NOMO-1 (cell line): ENCODE results near the gene PBX1.
"Not testable (repeated sequence)": the region's sequence is repeated elsewhere in the genome, so short reads cannot be mapped to it uniquely, and the experiment has no call there.

ENCODE experiments used
- DNase-seq, 2 experiments: peaks; one replicate each; lab custom pipeline; 2025; ENCODE audit not compliant: unreplicated experiment in 2 of 2; lab: John Stamatoyannopoulos, UW

The PBX1 gene

DNA sequence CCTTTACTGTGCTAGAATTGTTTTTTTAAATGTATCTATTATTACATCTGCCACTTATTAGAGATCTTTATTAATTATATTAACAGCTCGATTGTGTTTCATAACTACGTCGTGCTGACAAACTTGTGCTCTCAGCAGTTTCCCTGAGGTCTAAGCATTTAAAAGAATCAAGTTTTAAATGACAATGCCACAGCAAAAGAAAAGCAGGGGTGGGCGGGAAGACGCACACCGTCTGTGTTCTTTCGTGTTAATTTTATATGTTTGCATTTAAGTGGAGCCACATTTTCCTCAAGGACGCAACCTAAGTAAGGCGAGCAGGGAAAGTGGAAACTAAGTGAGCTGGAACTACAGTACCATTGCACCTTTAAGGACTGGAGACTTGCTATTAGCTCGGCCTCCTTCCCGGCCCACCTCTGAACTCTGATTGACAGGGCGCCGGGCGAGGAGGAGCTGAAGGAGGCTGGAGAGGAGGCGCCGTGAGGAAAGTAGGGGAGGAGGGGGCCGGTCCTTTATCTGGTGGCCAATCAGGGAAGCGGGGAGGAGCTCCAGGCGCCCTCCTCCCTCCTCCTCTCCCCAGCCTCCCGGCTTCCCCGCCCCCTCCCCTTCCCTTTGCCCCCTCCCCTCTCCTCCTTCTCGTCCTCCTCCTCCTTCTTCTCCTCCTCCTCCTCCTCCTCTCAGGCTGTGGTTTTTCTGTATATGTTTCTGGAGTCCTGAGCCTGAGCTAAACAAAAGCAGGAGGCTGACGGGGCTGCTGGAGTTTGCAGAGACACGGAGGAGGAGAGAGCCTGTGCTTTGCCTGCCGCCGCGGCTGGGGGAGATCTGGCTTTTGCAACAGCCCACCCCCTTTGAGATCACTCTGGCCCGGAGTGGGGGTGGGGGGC, at the start of gene PBX1:
TSS of gene PBX1 (plus strand) at position 724 of the 881 bp plus-strand sequence.
- peak; percentile 91 to 94 for DNase-seq

DNA sequence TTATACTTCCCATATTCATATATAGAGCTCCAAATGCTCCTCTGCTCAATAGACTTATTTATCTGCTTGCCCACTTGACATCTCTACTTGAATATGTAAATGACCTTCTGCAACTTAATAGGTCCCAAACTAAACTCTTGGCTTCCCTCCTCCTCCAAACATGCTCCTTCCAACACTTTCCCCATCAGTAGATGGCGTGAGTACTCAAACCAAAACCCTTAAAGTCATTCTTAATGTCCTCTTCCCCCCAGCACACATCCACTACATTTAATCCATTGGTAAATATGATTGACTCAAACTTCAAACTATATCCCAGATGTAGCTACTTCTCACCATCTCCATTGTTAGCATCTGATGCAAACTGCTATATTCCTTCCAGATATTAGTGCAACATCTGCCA, 48.5 kb upstream of the PBX1 start:
- DNase-seq: no peak

DNA sequence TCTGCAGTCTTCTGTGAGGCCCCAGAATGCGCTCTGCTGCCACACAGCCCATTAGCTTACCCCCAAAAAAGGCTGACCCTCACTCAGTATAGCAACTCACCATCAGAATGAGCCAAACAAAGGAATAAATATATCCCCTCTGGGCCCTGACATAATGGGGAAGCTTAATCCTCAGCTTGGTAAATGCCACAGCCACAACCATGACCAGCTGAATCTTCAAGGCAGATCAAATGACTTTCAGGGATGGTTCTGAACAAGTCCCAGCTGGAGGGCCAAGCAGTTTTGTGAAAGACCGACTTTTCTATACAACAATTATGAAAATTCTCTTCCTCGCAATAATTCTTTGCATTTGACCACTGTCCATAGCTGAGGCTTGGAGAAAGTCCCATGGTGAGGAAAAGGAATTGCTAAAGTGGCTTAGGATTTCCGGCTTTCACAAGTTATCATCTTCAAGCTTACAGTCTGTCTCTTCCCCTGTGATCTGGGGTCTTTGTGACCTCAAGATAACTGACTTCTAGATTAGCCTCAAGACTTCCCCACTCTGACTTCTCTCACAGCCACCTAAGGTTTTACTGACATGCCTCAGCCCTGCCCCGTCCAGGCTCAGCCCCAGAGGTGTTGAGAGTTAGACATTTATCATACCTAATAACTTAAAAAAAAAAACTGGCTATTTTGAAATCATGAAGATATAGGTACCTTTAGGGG, 47.8 kb upstream of the PBX1 start:
- DNase-seq: no peak

DNA sequence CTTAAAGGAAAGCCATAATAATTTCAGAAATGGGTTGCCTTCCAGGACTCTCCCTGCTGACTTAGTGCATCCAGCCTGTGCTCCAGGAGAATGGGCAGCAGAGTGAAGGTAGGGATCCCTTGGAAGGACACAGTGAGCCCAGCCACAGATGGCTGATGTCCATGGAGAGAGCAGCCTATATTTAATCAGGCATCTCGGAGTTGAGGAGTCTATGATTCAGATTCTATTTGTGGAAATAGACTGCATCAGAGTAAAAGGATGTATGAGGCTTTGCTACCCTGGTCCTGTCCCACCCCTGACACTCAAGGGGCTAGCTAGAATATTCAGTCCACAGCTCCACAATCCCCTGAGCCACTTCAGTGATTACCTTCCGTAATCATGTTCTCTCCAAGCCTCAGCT, 43.8 kb upstream of the PBX1 start:
- no peak for DNase-seq

DNA sequence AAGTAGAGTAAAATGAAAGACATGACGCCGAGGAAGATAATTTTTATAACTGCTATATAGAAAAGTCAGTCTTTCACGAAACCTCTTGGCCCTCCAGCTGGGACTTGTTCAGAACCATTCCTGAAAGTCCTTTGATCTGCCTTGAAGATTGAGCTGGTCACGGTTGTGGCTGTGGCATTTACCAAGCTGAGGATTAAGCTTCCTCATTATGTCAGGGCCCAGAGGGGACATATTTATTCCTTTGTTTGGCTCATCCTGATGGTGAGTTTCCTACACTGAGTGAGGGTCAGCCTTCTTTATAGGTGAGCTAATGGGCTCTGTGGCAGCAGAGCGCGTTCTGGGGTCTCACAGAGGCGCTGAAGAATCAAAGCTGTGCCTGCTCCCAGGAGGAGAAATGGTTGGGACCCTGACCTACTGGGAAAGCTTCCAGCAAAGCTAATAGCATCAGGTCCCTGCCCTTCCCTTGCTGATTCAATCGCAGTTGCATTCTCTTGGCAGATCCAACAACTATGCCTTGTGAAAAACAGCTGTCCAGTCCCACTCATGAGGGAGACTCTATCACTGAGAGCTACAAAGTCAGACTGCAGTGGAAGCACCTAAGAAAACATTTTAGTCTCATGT, 43.2 kb upstream of the PBX1 start:
- no peak for DNase-seq

DNA sequence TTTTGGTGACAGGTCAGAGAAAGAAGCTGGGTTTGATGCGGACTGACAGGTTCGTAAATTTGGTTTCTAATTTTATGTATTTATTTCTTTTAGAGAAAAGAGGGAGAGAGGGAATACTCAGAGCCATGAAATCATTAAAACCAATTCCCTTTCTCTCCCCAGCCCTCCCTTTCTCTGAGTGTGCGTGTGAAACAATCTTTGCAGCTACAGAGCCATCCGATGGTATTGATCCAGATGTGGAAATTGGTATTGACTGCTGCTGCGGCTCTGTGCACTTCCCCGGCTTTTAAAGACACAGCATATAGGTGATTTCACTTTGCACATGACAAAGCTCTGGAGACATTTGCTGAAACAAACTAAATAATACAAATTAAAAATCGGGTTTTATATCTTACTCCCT, 42.4 kb upstream of the PBX1 start:
- DNase-seq: no peak

DNA sequence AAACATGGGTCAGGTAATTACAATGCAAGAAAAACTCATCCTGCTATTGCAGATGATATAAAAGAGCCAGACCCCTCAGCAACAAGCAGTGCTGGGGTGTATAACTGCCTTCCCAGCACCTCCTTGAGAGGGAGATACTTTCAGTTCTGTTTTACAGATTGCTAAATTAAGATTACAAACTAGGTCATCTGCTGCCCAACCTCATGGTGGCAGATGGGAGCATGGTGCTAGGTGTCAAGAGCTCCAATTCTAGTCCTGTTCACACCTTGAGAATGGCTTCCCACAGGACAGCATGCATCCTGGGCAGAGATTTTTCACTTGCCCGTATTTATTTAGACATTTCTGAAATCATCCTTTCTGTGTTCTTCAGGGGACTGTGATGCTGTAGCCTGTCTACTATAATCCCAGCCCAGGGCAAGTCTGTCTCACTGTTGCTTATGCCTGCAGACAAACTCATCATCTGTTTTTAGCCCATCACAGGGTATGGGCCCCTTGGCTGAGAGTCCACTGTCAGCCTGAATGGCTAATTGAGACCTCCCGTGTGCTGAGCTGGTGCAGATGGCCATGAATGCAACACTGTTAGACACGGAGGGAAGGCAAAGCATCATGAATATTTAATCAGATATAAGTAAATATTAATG, 40.2 kb upstream of the PBX1 start:
- no peak for DNase-seq

DNA sequence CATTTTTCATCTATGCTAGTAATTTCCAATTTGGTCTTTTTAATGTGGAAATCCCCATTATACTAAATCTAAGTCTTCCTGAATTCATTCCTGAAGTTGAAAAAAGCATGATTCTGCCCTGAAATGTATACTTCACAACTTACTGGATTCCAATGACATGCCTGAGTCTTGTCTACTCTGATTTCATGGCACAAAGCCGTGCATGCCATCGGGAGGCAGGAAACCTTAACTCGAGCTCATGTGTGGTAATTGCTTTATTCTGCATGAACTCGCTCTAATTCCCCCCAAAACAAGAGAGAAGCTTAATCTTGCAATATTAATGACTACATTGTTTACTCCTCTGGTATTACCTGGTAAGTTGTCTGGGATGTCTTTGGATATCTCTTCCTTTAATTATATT, 39.6 kb upstream of the PBX1 start:
- DNase-seq: no peak

DNA sequence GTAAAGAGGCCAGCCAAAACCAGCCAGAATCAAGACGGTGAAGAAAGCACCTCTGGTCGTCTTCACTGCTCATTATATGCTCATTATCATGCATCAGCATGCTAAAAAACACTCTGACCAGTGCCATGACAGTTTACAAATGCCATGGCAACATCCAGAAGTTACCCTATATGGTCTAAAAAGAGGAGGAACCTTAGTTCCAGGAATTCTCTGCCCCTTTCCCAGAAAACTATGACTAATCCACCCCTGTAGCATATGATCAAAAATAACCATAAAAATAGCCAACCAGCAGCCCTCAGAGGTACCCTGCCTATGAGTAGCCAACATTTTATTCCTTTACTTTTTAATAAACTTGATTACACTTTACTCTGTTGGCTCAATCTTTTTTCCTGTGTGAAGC, 34.2 kb upstream of the PBX1 start:
- no peak for DNase-seq

DNA sequence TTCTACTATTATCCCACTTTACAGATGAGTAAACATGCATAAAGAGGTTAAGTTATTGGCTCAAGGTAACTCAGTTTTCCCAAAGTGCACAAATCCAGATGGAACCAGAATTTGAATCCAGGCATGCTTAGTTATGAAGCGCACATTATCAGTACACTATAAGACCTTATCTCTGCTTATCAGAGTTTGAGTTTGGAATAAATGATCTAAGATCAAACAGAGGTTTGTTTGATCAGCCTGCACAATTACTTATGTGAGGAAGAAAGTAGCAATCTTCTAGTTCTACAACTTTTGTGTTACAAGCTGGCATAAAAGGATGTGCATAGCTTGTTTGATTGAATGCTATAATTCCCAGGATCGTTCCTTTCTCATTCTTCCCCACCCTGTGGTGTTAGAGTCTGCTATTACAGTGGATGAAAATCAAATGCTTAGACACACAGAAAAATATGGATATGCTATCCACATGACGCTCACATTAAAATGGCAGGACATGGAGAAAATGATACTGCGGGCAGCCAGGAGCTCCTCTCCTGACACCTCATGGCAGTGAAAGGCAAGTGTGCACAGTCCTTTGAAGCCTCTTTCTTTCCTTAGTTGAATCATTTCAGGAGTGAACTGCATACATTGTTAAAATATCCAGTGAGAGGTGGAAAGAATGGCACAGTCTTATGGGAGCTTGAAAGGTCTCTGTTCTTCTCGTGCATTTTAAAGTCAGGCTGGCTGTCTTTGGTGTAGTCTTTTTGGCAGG, 23.9 kb upstream of the PBX1 start:
- no peak for DNase-seq

DNA sequence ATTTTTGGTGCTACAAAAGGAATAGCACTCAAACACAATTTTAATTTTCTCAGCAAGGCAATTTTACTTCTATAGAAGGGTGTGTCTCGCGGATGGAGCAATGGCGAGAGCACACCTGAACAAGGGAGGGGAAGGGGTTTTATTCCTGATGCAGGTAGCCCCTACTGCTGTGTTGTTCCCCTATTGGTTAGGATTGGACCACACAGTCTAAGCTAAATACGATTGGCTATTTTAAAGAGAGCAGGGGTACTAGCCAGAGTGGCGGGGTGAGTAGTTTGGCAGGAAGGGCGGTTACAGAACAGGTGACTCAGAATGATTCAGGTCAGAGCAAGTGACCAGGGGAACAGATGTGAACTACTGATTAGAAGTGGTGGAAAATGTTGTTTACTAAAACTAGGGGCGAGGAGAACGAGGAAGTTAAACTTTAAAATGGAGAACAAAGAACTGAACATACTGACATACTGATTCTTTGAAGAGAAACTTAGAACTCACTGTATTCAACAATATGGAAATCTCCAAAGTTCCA, 6.5 kb upstream of the PBX1 start:
- DNase-seq: not testable (repeated sequence)

DNA sequence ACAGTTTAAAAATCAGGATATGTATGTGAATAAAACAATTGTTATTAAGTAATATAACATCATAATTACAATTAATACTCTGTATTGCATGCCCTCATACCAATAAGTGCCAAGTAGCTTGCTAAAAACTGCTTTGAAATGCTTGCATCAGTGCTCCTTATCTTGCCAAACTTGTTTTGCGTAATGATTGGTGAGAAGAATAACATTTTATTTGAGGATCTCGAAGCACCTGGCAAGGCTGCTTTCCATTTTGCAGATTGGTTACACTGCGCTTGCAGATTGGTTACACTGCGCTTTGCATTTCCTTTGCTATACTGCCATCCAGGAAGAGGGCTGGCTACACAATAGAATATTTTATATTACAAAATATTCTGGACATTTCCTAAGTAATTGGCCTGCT, 1.7 kb upstream of the PBX1 start:
- DNase-seq: no peak

DNA sequence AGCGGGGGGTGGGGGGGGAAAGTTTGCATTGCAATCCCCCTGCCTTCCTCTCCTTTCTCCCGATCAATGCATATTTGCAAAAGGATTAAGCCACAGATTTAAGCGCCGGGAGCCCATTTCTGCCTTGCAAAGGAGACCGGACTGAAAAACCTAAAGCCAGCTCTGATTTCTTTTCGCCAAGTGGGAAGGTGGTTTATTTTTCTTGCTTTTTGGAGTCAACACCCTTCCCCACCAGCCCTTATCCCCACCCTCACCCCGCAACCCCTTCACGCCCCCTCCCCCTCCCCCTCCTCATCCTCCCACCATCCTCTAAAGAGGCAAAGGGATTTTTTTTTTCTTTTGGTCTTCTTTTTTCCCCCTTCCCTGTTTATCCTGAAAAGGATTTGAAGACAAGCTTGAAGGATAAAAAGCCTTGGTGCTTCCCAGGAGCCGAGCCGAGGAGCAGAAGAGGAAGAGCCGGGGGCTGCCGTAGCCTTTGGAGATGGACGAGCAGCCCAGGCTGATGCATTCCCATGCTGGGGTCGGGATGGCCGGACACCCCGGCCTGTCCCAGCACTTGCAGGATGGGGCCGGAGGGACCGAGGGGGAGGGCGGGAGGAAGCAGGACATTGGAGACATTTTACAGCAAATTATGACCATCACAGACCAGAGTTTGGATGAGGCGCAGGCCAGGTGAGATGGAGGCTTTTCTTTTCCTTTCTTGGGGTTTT, 513 bp downstream of the PBX1 start:
- DNase-seq: peak in 1 of 2 experiments; percentile 25

DNA sequence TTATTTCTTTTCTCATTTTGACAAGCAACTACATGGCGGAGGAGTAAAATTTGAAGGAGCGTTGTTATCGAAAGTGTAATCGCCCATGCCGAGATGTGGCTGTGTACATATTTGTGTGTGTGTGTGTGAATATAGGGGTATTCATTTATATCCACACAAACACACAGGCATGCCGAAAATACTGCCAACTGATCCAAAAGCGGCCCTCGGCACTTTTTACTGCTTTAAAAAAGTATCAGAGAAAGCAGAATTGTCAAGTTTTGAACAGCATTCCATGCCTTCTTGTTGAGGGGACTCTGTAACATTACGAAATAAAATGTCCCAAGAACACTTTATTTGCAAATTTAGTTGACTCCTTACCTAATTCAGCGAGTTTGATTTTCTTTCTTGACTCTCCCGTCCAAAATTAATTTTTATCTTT, 1.1 kb downstream of the PBX1 start:
- no peak for DNase-seq

DNA sequence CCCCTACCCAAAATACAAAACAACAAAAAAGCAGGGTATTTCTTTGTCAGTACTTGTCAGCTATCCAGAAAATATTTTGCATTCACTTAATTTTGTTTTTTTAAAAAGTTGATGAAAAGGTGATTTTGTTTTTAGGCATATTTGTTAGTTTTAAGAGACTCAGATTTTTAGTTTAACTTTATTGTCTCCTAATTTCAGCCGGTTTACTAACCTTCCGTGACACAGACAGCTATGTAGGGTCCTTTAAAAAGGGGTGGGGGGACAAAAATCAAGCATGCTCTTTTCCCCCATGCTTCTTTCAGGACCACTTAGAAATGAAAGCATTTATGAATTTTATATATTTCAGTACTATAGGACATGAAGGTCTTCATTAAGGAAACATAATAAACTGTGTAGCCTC, 1.6 kb downstream of the PBX1 start:
- no peak for DNase-seq

DNA sequence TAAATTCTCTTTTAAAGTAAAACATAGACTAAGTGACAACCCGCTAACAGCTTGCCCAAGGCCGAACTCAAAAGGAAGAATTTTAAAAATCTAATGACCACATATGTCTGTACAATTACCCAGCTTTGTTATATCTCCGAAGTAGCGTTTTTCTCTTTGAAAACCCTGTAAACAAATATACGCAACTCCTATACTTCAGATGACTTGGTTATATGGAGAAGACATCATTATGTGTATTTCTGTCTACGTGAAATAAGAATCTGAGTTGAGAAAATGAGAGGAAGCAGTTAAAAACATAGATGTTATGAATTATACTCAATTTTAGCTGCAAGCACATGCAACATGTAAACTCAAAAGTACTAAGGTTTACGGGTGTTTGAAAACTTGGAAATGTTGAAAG, 2.0 kb downstream of the PBX1 start:
- no peak for DNase-seq

DNA sequence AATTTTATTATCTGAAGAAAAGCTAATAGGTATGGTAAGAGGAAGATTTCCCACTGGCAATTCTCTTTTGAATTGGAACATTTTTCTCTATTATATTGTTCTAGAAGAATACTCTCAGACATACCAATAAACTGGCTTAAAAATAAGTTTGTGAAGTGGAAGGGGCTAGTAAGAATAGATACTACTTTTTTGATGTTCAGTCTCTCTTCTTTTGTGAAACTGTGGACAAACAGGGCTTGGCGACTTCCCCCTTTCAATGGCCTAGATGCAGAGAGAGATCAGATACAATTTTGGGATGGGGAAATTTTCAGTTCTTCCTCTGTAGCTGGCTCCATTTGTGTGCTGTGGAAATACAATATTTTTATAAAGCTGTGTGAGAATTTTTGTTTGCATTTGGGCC, 2.5 kb downstream of the PBX1 start:
- DNase-seq: no peak

DNA sequence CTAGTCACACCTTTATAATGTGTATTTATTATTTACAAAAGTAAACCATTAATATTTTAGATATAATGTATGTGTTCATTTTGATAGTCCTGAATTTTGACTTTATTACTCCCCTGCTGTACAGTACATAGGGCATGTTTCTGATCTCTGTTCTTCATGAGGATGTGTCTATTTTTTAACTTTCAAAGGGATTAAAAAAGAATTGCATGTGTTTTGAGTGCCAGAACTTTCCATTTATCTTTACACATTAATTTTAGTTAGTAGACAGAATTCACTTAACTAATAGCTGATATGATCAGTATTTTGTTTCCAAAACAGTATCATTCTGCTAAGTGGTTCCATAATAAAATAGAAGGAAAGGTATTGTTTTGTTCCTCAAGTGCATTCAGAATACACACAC, 3.1 kb downstream of the PBX1 start:
- no peak for DNase-seq

DNA sequence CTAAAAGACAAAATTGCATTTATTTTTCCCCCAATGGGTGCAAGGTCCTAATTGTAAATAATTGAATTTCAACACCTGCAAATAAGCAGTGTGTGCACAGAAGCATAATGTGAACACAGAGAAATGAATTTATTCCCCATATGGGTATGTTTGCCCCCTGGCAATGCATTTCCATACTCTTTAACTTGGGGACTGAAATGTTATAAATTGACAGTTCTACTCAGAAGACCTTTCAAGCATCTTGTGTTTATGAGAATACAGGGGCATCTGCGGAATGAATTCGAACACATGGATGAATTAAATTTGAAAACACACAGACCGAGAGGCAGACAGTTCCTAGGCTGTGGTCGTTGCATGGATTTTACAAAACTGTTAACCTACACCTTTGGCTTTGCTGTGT, 3.5 kb downstream of the PBX1 start:
- no peak for DNase-seq
